H1 (cell line): ENCODE measurements around the gene GOLGA7B. TPM values are rescaled to one million over a fixed set of nuclear protein-coding genes. Genes with fewer than 3 reads are reported as not detected.

ENCODE experiments used
- CTCF ChIA-PET: fragments of 300-600 bp; sonication (Branson Sonifier 250); formaldehyde crosslinking; loops from one replicate; lab custom pipeline; 2021; ENCODE audit not compliant: partially characterized antibody; lab: Charles Lee
- POLR2A ChIA-PET: fragments of 300-600 bp; sonication (Branson Sonifier 250); formaldehyde crosslinking; loops from one replicate; lab custom pipeline; 2021; ENCODE audit warnings: inconsistent platforms; ENCODE audit not compliant: partially characterized antibody; lab: Charles Lee
- DNase-seq, 2 experiments: peaks; one replicate each; pipeline versions ENCODE4 v3.0.0 to v3.0.0-alpha.2; 2010 to 2022; ENCODE audit warnings: low spot score in 2 of 2, low read depth in 1 of 2, mixed read lengths in 1 of 2
- FAIRE-seq: peaks from 2 replicates; lab custom pipeline; 2011; peaks lifted over from hg19 to GRCh38; lab: Jason Lieb, UNC
- H2AFZ ChIP-seq: 2 replicates; pipeline ENCODE4 v1.8.1; 2012; ENCODE audit warnings: low read length, inconsistent platforms
- H2AK5ac ChIP-seq: 2 replicates; pipeline ENCODE4 v1.6.1; 2013; ENCODE audit warnings: low read depth, low read length
- H2BK120ac ChIP-seq: replicated peaks from 2 replicates; pipeline ENCODE3; 2013; ENCODE audit warnings: low read depth, low read length, inconsistent platforms
- H2BK12ac ChIP-seq: 2 replicates; pipeline ENCODE4 v1.6.1; 2013; ENCODE audit warnings: low read depth, low read length
- H2BK15ac ChIP-seq: 2 replicates; pipeline ENCODE4 v1.6.1; 2013; ENCODE audit warnings: low read length
- H2BK20ac ChIP-seq: 2 replicates; pipeline ENCODE4 v1.6.1; 2013; ENCODE audit warnings: low read length
- H2BK5ac ChIP-seq: 2 replicates; pipeline ENCODE4 v1.6.1; 2013; ENCODE audit warnings: low read depth, low read length
- H3K14ac ChIP-seq: 2 replicates; pipeline ENCODE4 v1.6.1; 2013; ENCODE audit warnings: inconsistent platforms; ENCODE audit not compliant: insufficient read length
- H3K18ac ChIP-seq: 2 replicates; pipeline ENCODE4 v1.6.1; 2013; ENCODE audit warnings: low read length; ENCODE audit errors: extremely low read depth
- H3K23ac ChIP-seq: 2 replicates; pipeline ENCODE4 v1.6.1; 2013; ENCODE audit warnings: inconsistent platforms; ENCODE audit not compliant: insufficient read length
- H3K23me2 ChIP-seq: 2 replicates; pipeline ENCODE4 v1.6.1; 2013; ENCODE audit warnings: low read depth, low read length
- H3K27ac ChIP-seq: 2 replicates; pipeline ENCODE4 v1.6.1; 2011; ENCODE audit warnings: low read depth, low read length, inconsistent platforms
- H3K27me3 ChIP-seq, 4 experiments: replicated peaks in 1 of 4; 1 replicate in 1 of 4; 2 replicates in 3 of 4; pipeline versions ENCODE4 v1.6.1 to v1.8.1; 2011 to 2013; ENCODE audit warnings: low read length in 3 of 4, mild to moderate bottlenecking in 3 of 4, inconsistent platforms in 2 of 4, mixed read lengths in 2 of 4, moderate library complexity in 1 of 4; ENCODE audit not compliant: control insufficient read depth in 3 of 4, insufficient read depth in 3 of 4; ENCODE audit errors: extremely low read depth in 1 of 4
- H3K36me3 ChIP-seq, 4 experiments: 2 replicates each; pipeline versions ENCODE4 v1.6.1 to v1.8.1; 2011 to 2013; ENCODE audit warnings: mild to moderate bottlenecking in 4 of 4, low read length in 3 of 4, moderate library complexity in 2 of 4, control low read depth in 1 of 4, inconsistent platforms in 1 of 4; ENCODE audit not compliant: insufficient read depth in 4 of 4, control insufficient read depth in 2 of 4
- H3K4ac ChIP-seq: replicated peaks from 2 replicates; pipeline ENCODE3; 2013; ENCODE audit warnings: low read length, low read depth, mixed read lengths, inconsistent platforms; ENCODE audit not compliant: insufficient read length
- H3K4me1 ChIP-seq, 4 experiments: replicated peaks in 1 of 4; 1 replicate in 1 of 4; 2 replicates in 3 of 4; pipeline versions ENCODE4 v1.6.1 to v1.8.1; 2011 to 2013; ENCODE audit warnings: low read length in 3 of 4, inconsistent platforms in 2 of 4, mixed read lengths in 1 of 4; ENCODE audit not compliant: insufficient read depth in 4 of 4, control insufficient read depth in 3 of 4
- H3K4me2 ChIP-seq, 2 experiments: 2 replicates each; pipeline versions ENCODE4 v1.6.1 to v1.8.1; 2011 to 2013; ENCODE audit warnings: low read depth in 2 of 2, low read length in 2 of 2, control low read depth in 1 of 2, inconsistent platforms in 1 of 2, mild to moderate bottlenecking in 1 of 2; ENCODE audit not compliant: insufficient read depth in 1 of 2
- H3K4me3 ChIP-seq, 4 experiments: fragments of 200-600, 300-600 bp in 1 of 4; sonication (generic), shearing (Covaris generic), sonication (Bioruptor Twin) in 1 of 4; 2 replicates each; pipeline versions ENCODE4 v1.5.1 to v1.8.1; 2011 to 2016; ENCODE audit warnings: low read length in 4 of 4, low read depth in 3 of 4, control low read depth in 2 of 4, inconsistent platforms in 2 of 4, mild to moderate bottlenecking in 2 of 4, mixed read lengths in 1 of 4, moderate library complexity in 1 of 4; ENCODE audit not compliant: insufficient read depth in 2 of 4; ENCODE audit errors: extremely low read depth in 1 of 4
- H3K56ac ChIP-seq: replicated peaks from 2 replicates; pipeline ENCODE3; 2013; ENCODE audit warnings: low read depth, mild to moderate bottlenecking, mixed read lengths, low read length, inconsistent platforms; ENCODE audit not compliant: insufficient read length
- H3K79me1 ChIP-seq: 2 replicates; pipeline ENCODE4 v1.6.1; 2013; ENCODE audit warnings: low read depth, low read length, control low read depth
- H3K79me2 ChIP-seq, 2 experiments: 2 replicates each; pipeline versions ENCODE4 v1.6.1 to v1.8.1; 2012 to 2013; ENCODE audit warnings: low read length in 2 of 2, mild to moderate bottlenecking in 2 of 2, inconsistent platforms in 1 of 2; ENCODE audit not compliant: insufficient read depth in 2 of 2, control insufficient read depth in 1 of 2
- H3K9ac ChIP-seq, 4 experiments: replicated peaks in 1 of 4; 1 replicate in 1 of 4; 2 replicates in 3 of 4; pipeline versions ENCODE4 v1.6.1 to v1.8.1; 2011 to 2013; ENCODE audit warnings: low read depth in 3 of 4, low read length in 3 of 4, control low read depth in 2 of 4, mild to moderate bottlenecking in 2 of 4, moderate library complexity in 2 of 4, inconsistent platforms in 1 of 4; ENCODE audit errors: extremely low read depth in 1 of 4
- H3K9me3 ChIP-seq, 2 experiments: 2 replicates each; pipeline versions ENCODE4 v1.6.1 to v1.8.1; 2012 to 2013; ENCODE audit warnings: mild to moderate bottlenecking in 2 of 2, moderate library complexity in 2 of 2, control low read depth in 1 of 2, inconsistent platforms in 1 of 2, low read depth in 1 of 2, low read length in 1 of 2, mixed read lengths in 1 of 2; ENCODE audit not compliant: insufficient read depth in 2 of 2
- H4K20me1 ChIP-seq, 2 experiments: replicated peaks in 1 of 2; 2 replicates each; pipeline versions ENCODE3 to v1.8.1; 2011 to 2013; ENCODE audit warnings: inconsistent platforms in 2 of 2, low read length in 2 of 2, mild to moderate bottlenecking in 1 of 2; ENCODE audit not compliant: insufficient read depth in 2 of 2, control insufficient read depth in 1 of 2
- H4K5ac ChIP-seq: 2 replicates; pipeline ENCODE4 v1.6.1; 2013; ENCODE audit warnings: low read length, low read depth, mixed read lengths, inconsistent platforms; ENCODE audit not compliant: insufficient read length
- H4K8ac ChIP-seq: 2 replicates; pipeline ENCODE4 v1.8.0; 2013; ENCODE audit warnings: mild to moderate bottlenecking, moderate library complexity, low read length, inconsistent platforms; ENCODE audit not compliant: insufficient read depth; ENCODE audit errors: extremely low read depth
- H4K91ac ChIP-seq: replicated peaks from 2 replicates; pipeline ENCODE3; 2013; ENCODE audit warnings: low read length, mixed read lengths, inconsistent platforms; ENCODE audit not compliant: insufficient read length
- CEBPB ChIP-seq: IDR thresholded peaks from 2 replicates; pipeline ENCODE4 v1.6.1; 2012; ENCODE audit warnings: low read depth, low read length
- CHD1 ChIP-seq: IDR thresholded peaks from 2 replicates; pipeline ENCODE4 v1.6.1; 2012; ENCODE audit warnings: low read depth, low read length, improper control_type of control experiment
- FOSL1 ChIP-seq: IDR thresholded peaks from 2 replicates; pipeline ENCODE4 v1.6.1; 2011; ENCODE audit warnings: mild to moderate bottlenecking, low read depth, low read length, moderate library complexity; ENCODE audit not compliant: insufficient read depth
- GABPA ChIP-seq: IDR thresholded peaks from 2 replicates; pipeline ENCODE4 v1.6.1; 2011; ENCODE audit warnings: mild to moderate bottlenecking, low read length, moderate library complexity, borderline replicate concordance; ENCODE audit not compliant: insufficient read depth
- MAFK ChIP-seq: IDR thresholded peaks from 2 replicates; pipeline ENCODE4 v1.6.1; 2012; ENCODE audit warnings: low read depth, mild to moderate bottlenecking, improper control_type of control experiment, low read length
- NANOG ChIP-seq: IDR thresholded peaks from 2 replicates; pipeline ENCODE4 v1.6.1; 2011; ENCODE audit warnings: low read length, low read depth, mild to moderate bottlenecking, inconsistent platforms; ENCODE audit not compliant: insufficient read depth, poor library complexity, severe bottlenecking
- PHF8 ChIP-seq: fragments of 200-600 bp; sonication (generic); conservative IDR thresholded peaks from 2 replicates; pipeline ENCODE4 v1.7.1; 2012; ENCODE audit warnings: low read depth, mild to moderate bottlenecking, inconsistent platforms, low read length, moderate library complexity
- RNF2 ChIP-seq: fragments of 200-900, 300-1000 bp; sonication (generic); IDR thresholded peaks from 2 replicates; pipeline ENCODE4 v1.7.1; 2016; ENCODE audit warnings: borderline replicate concordance, low read depth, mild to moderate bottlenecking, antibody characterized with exemption, low read length; ENCODE audit not compliant: poor library complexity, severe bottlenecking; ENCODE audit errors: missing control alignments
- SIN3A ChIP-seq, 2 experiments: IDR thresholded peaks in 1 of 2; conservative IDR thresholded peaks in 1 of 2; 2 replicates each; pipeline ENCODE4 v1.6.1; 2011 to 2012; ENCODE audit warnings: low read length in 2 of 2, improper control_type of control experiment in 1 of 2, low read depth in 1 of 2, mild to moderate bottlenecking in 1 of 2
- SP4 ChIP-seq: IDR thresholded peaks from 2 replicates; pipeline ENCODE4 v1.6.1; 2012; ENCODE audit warnings: low read length, inconsistent platforms
- WGBS, 2 experiments: shearing (Covaris generic) in 1 of 2; methylation state at CpG; one replicate each; pipeline versions ENCODE4 v1.1.6 to v1.1.7; 2013 to 2015; ENCODE audit warnings: low lambda C conversion rate in 2 of 2, mixed read lengths in 2 of 2, inconsistent platforms in 1 of 2, low coverage in 1 of 2, missing lambda C conversion rate in 1 of 2; ENCODE audit not compliant: insufficient replicate concordance in 2 of 2, insufficient coverage in 1 of 2, insufficient read length in 1 of 2; ENCODE audit errors: extremely low coverage in 1 of 2, missing lambda C conversion rate in 1 of 2; 5-methylcytosine and 5-hydroxymethylcytosine counted together
- polyA plus RNA-seq, 7 experiments: library from polyadenylated mRNA; depleted of rRNA in 3 of 7; stranded (reverse) in 5 of 7; unstranded in 2 of 7; fragments of >200 nt in 5 of 7; fragments of 200-250 nt in 2 of 7; gene quantifications; 1 replicate in 5 of 7; 2 replicates in 1 of 7; 4 replicates in 1 of 7; pipeline versions ENCODE4 v1.2.1 to v1.2.3, GENCODE V29; 2011 to 2013; ENCODE audit warnings: missing spikeins in 2 of 7, mixed read lengths in 2 of 7
- total RNA-seq: library from RNA; stranded (reverse); fragmentation: NEBNext Ultra II Directional; extraction: Animal tissue kit (Norgen Biotek cat#: 25700); gene quantifications from 2 replicates; pipeline ENCODE4 v1.2.1, GENCODE V29; 2021
- TF ChIP-seq, protein P1 (sequence below): IDR thresholded peaks from 2 replicates; pipeline ENCODE4 v1.6.1; 2011; ENCODE audit warnings: low read depth, mild to moderate bottlenecking, low read length; ENCODE audit not compliant: insufficient read depth

The GOLGA7B gene
- total and polyA plus RNA-seq, 2 of the 8 experiments (the other 6 are each of a cell fraction or from before 2014, with no cell fraction given) = 0.04 to 0.14 TPM

DNA sequence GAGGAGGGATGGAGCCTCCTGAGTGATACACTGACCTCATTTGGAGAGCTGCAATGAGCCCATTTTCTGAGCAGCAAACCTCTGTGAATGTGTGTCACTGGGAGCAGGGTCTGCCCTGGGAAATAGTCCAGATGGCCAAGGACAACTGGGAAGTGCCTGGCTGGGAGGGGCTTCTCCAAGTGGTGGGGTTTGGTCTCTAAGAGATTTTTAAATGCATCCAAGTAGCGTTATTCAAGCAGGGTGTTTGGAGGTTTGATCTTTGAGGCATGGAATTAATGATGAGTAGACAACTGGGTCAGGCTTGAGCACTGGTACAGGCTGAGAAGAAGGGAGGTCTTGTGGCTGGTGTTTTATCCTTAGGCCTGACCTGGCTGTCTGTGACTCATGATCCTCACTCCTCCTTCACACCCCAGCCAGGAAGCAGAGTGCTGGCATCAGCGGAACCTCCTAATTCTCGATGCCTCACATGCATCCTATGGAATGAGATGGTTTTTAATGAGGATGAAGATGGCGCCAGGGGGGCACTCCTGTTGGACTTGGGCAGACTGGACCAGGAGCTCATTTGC is 3.3 kb downstream of the GOLGA7B start:
- WGBS, 2 experiments = 87% methylated on average over 4 of the region's 4 CpGs; no CpG with 5 or more reads in 1 of the 2 experiments
- H3K9me3 ChIP-seq = no peaks in the 10 kb centered on the region
- no peak overlapping the region for H4K91ac ChIP-seq
- H2BK20ac ChIP-seq = no peak overlapping the region
- H3K4me3 ChIP-seq = no peak overlapping the region
- no peak overlapping the region for H4K5ac ChIP-seq
- ChIA-PET CTCF (interaction anchor here (0.6 to 1.5 kb wide), 3 partner anchors 18 to 61 kb away, joined by 3 to 5 read pairs (median 3); no protein-coding TSS in a partner anchor), POLR2A (interaction anchor here (1.2 to 1.3 kb wide), 2 partner anchors 10 to 116 kb away, joined by 3 read pairs; partner anchors contain the start of gene ZFYVE27)
- no peak overlapping the region for H2BK5ac ChIP-seq
- H3K18ac ChIP-seq = no peak overlapping the region
- H3K23ac ChIP-seq = no peak overlapping the region
- no peak overlapping the region for H2AFZ ChIP-seq
- H2AK5ac ChIP-seq = no peak overlapping the region
- H3K36me3 ChIP-seq = no peaks in the 10 kb centered on the region
- FAIRE-seq (no peak), DNase-seq (no peak)
- no peak overlapping the region for H3K14ac ChIP-seq
- no peak overlapping the region for H3K4ac ChIP-seq
- no peak overlapping the region for H2BK12ac ChIP-seq
- peaks cover 1% of the 10 kb centered on the region; the same call in 1 of the 2 replicates for H3K23me2 ChIP-seq
- no peak overlapping the region for H3K56ac ChIP-seq
- no peaks in the 10 kb centered on the region for H3K79me2 ChIP-seq
- H2BK120ac ChIP-seq = no peak overlapping the region
- no peak overlapping the region for H3K27ac ChIP-seq
- H4K20me1 ChIP-seq = peaks cover 0 to 3% of the 10 kb centered on the region in 2 experiments
- no peaks in the 10 kb centered on the region for H3K79me1 ChIP-seq
- peaks cover 0 to 4% (median under 1%) of the 10 kb centered on the region in 4 experiments; a peak in 6 of 7 replicates for H3K4me1 ChIP-seq
- H4K8ac ChIP-seq = no peak overlapping the region
- H3K9ac ChIP-seq = no peak overlapping the region
- H3K4me2 ChIP-seq = no peak overlapping the region
- H2BK15ac ChIP-seq = no peak overlapping the region
- no peak for TF ChIP-seq RNF2
- no peak for TF ChIP-seq SP4
- no peak for TF ChIP-seq MAFK
- no peak for TF ChIP-seq PHF8
- TF ChIP-seq, protein P1, sequence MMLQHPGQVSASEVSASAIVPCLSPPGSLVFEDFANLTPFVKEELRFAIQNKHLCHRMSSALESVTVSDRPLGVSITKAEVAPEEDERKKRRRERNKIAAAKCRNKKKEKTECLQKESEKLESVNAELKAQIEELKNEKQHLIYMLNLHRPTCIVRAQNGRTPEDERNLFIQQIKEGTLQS = no peak
- no peak for TF ChIP-seq CHD1
- TF ChIP-seq CEBPB = no peak
- TF ChIP-seq GABPA = no peak
- no peak for TF ChIP-seq NANOG
- no peak for TF ChIP-seq SIN3A (conservative IDR thresholded peaks at IDR 0.05 in 1 of 2, IDR thresholded peaks at IDR 0.05 in 1 of 2; ENCODE audit: low read depth in 1 of 2, low read length in 2 of 2)
- TF ChIP-seq FOSL1 = no peak
- TF ChIP-seq, all 59 proteins: peak for 0
- peaks cover 0 to 25% (median 14%) of the 10 kb centered on the region in 4 experiments; a peak in 6 of 7 replicates for H3K27me3 ChIP-seq
